ENCODE results near the gene HIP1R.

GRCh38 chr12:122880668-122881067 lies 45.4 kb downstream of the HIP1R start:
- TF ChIP-seq CTCF (IDR thresholded peaks at IDR 0.05) (peak in 10 of 12 donors; percentile 9 to 48 (median 24)), POLR2A (IDR thresholded peaks at IDR 0.05) (no peak)

Data from heart left ventricle (tissue), 13 donors.